ENCODE data around the gene STRN.
"Not testable (repeated sequence)": the region's sequence is repeated elsewhere in the genome, so short reads cannot be mapped to it uniquely, and the experiment has no call there.

The STRN gene

DNA sequence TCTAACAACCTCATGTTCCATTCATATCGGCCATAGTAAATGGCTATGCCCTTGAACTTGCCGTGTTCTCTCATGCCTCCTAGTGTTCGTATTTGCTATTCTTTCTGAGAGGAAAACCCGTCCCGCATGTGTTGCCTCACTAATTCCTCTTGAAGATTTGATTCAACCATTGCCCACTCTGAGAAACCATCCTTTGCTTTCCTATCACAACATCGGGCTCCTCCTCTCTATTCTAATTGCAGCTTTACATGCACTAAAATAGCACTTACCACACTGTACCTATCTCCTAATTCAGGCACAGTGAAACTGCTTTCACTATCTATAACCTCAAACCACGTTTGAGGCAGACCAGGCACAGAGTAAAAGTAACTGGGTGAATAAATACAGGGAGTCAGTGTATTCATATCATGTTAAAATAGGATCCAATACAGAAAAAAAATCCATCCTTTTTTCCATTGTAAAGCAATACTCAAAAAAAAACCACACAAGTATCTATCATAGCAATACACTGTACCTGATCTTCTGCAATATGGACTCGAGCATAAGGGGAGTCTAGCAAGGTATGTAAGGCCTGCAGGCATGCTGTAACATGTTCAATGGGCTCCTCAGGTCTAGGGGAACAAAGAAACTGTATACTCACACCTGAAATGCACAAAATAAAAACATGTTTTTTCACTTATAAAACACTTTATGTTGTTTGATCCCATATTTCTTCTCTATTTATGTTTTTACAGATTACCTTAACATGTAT lies 39.0 kb upstream of the STRN start:
- Histone ChIP-seq H3K9ac (ENCODE audit: low read length) (no peak overlapping the region; the same call in 1 of the 2 replicates), H3K4me2 (ENCODE audit: low read length) (peak overlapping the region; percentile 74), H2AFZ (ENCODE audit: low read depth, low read length) (no peak overlapping the region), H3K27me3 (ENCODE audit: low read depth, low read length) (no peaks in the 10 kb centered on the region), H3K79me2 (ENCODE audit: low read length) (no peaks in the 10 kb centered on the region), H3K36me3 (replicated peaks; ENCODE audit: low read depth, low read length) (peaks cover 18% of the 10 kb centered on the region), H4K20me1 (ENCODE audit: insufficient read depth, low read length) (no peaks in the 10 kb centered on the region), H3K27ac (ENCODE audit: low read length) (peak overlapping the region; percentile 23), H3K9me3 (ENCODE audit: insufficient read depth, low read length) (no peaks in the 10 kb centered on the region), H3K4me1 (ENCODE audit: low read length) (peaks cover 7% of the 10 kb centered on the region), H3K4me3 (ENCODE audit: low read length) (peak overlapping the region; percentile 53)
- TF ChIP-seq, protein P1, sequence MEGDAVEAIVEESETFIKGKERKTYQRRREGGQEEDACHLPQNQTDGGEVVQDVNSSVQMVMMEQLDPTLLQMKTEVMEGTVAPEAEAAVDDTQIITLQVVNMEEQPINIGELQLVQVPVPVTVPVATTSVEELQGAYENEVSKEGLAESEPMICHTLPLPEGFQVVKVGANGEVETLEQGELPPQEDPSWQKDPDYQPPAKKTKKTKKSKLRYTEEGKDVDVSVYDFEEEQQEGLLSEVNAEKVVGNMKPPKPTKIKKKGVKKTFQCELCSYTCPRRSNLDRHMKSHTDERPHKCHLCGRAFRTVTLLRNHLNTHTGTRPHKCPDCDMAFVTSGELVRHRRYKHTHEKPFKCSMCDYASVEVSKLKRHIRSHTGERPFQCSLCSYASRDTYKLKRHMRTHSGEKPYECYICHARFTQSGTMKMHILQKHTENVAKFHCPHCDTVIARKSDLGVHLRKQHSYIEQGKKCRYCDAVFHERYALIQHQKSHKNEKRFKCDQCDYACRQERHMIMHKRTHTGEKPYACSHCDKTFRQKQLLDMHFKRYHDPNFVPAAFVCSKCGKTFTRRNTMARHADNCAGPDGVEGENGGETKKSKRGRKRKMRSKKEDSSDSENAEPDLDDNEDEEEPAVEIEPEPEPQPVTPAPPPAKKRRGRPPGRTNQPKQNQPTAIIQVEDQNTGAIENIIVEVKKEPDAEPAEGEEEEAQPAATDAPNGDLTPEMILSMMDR (IDR thresholded peaks at IDR 0.05; ENCODE audit: low read depth, low read length), result peak; percentile 76
- no peak for TF ChIP-seq EZH2phosphoT487 (IDR thresholded peaks at IDR 0.05; ENCODE audit: low read depth)

DNA sequence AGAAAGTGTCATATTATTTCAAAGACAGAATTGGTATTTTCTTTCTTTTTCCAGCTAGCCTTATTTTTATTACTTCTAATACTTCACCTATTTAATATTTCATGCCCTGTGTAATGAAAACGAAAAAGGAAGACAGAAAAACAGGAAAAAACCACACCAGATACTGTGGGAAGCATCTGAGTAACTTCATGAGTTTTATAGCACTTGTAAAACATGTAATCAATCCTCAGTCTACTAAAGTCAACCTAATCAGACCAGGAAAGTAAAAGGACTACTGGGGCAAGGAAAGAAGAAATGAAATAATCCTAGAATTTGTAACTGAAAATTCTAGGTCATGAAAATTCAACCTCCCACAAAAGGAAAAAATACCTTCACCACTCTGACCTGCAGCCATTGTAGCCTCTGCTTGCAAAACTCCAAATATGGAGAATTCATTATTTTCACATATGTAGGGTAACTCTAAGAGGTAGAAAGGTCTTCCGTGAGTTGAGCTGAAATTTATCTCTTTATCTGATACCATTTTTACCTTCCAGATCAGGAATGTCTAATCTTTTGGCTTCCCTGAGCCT lies 34.7 kb upstream of the STRN start:
- Histone ChIP-seq H3K9me3 (ENCODE audit: insufficient read depth, low read length) (no peaks in the 10 kb centered on the region), H3K9ac (ENCODE audit: low read length) (no peak overlapping the region), H3K27ac (ENCODE audit: low read length) (no peak overlapping the region), H3K4me1 (ENCODE audit: low read length) (peaks cover 7% of the 10 kb centered on the region), H4K20me1 (ENCODE audit: insufficient read depth, low read length) (no peaks in the 10 kb centered on the region), H3K36me3 (replicated peaks; ENCODE audit: low read depth, low read length) (peaks cover 24% of the 10 kb centered on the region), H3K4me3 (ENCODE audit: low read length) (no peak overlapping the region), H3K27me3 (ENCODE audit: low read depth, low read length) (no peaks in the 10 kb centered on the region), H3K79me2 (ENCODE audit: low read length) (no peaks in the 10 kb centered on the region), H3K4me2 (ENCODE audit: low read length) (no peak overlapping the region), H2AFZ (ENCODE audit: low read depth, low read length) (no peak overlapping the region)
- TF ChIP-seq, protein P1 (IDR thresholded peaks at IDR 0.05; ENCODE audit: low read depth, low read length), result no peak

DNA sequence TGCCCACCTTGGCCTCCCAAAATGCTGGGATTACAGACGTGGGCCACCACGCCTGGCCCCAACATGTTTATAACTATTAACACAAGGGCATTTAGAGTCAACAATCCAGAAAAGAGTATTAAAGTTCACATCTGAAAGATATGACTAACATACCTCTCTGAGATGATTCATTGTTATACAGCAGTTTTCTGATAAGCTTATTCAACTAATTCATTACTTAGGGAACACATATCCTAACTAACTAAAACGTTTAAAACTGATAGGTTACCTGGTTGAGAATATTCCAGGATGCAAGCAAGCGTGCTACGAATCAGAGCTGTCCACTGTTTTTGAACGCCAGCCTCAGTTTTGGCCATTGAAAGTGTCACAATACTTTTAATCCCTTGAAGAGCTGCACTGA lies 34.0 kb upstream of the STRN start:
- Histone ChIP-seq H3K36me3 (replicated peaks; ENCODE audit: low read depth, low read length) (peaks cover 24% of the 10 kb centered on the region), H4K20me1 (ENCODE audit: insufficient read depth, low read length) (no peaks in the 10 kb centered on the region), H3K9me3 (ENCODE audit: insufficient read depth, low read length) (no peaks in the 10 kb centered on the region), H3K9ac (ENCODE audit: low read length) (no peak overlapping the region), H3K27me3 (ENCODE audit: low read depth, low read length) (no peaks in the 10 kb centered on the region), H3K27ac (ENCODE audit: low read length) (no peak overlapping the region), H3K4me2 (ENCODE audit: low read length) (no peak overlapping the region), H3K79me2 (ENCODE audit: low read length) (no peaks in the 10 kb centered on the region), H2AFZ (ENCODE audit: low read depth, low read length) (no peak overlapping the region), H3K4me3 (ENCODE audit: low read length) (no peak overlapping the region), H3K4me1 (ENCODE audit: low read length) (peaks cover 3% of the 10 kb centered on the region)
- TF ChIP-seq, protein P1 (IDR thresholded peaks at IDR 0.05; ENCODE audit: low read depth, low read length), result no peak
- no peak for TF ChIP-seq EZH2phosphoT487 (IDR thresholded peaks at IDR 0.05; ENCODE audit: low read depth)

DNA sequence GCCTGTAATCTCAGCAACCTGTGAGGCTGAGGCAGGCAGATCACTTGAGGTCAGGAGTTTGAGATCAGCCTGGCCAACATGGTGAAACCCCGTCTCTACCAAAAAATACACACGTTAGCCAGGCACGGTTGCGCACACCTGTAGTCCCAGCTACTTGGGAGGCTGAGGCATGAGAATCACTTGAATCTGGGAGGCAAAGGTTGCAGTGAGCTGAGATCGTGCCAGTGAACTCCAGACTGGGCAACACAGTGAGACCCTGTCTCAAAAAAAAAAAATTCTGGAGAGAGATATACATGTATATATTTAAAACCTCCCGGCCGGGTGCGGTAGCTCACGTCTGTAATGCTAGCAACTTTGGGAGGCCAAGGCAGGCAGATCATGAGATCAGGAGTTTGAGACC lies 33.1 kb upstream of the STRN start:
- H3K9ac ChIP-seq (ENCODE audit: low read length); H3K27ac ChIP-seq (ENCODE audit: low read length); H3K4me3 ChIP-seq (ENCODE audit: low read length); H3K9me3 ChIP-seq (ENCODE audit: insufficient read depth, low read length); H3K79me2 ChIP-seq (ENCODE audit: low read length); H2AFZ ChIP-seq (ENCODE audit: low read depth, low read length); H3K4me1 ChIP-seq (ENCODE audit: low read length); H3K4me2 ChIP-seq (ENCODE audit: low read length); H3K27me3 ChIP-seq (ENCODE audit: low read depth, low read length); H4K20me1 ChIP-seq (ENCODE audit: insufficient read depth, low read length): not testable (repeated sequence)
- H3K36me3 ChIP-seq (replicated peaks; ENCODE audit: low read depth, low read length), result peaks cover 24% of the 10 kb centered on the region
